Ectodermal cell (in vitro differentiated cells): Measurements from ENCODE around the gene HNRNPM.

ENCODE experiments used
- H3K27ac ChIP-seq: 2 replicates; pipeline ENCODE4 v1.7.0; 2013; ENCODE audit warnings: mild to moderate bottlenecking, low read depth, low read length; ENCODE audit not compliant: insufficient read depth, poor library complexity, severe bottlenecking
- H3K27me3 ChIP-seq: 2 replicates; pipeline ENCODE4 v1.7.0; 2013; ENCODE audit warnings: mild to moderate bottlenecking, low read length; ENCODE audit not compliant: insufficient read depth, control insufficient read depth, poor library complexity, severe bottlenecking
- H3K36me3 ChIP-seq: one replicate; pipeline ENCODE4 v1.7.0; 2013; ENCODE audit warnings: low read length; ENCODE audit not compliant: control insufficient read depth, insufficient read depth
- H3K4me1 ChIP-seq: one replicate; pipeline ENCODE4 v1.7.0; 2013; ENCODE audit warnings: low read length; ENCODE audit not compliant: control insufficient read depth, insufficient read depth
- H3K4me3 ChIP-seq: 2 replicates; pipeline ENCODE4 v1.7.0; 2013; ENCODE audit warnings: low read depth, low read length, control low read depth; ENCODE audit not compliant: insufficient read depth
- H3K9me3 ChIP-seq: 2 replicates; pipeline ENCODE4 v1.7.0; 2013; ENCODE audit warnings: mild to moderate bottlenecking, low read length, moderate library complexity; ENCODE audit not compliant: control insufficient read depth
- WGBS, 2 experiments: methylation state at CpG; one replicate each; pipeline ENCODE4 v1.1.7; 2013; ENCODE audit warnings: missing lambda C conversion rate in 2 of 2; 5-methylcytosine and 5-hydroxymethylcytosine counted together

Gene HNRNPM

DNA sequence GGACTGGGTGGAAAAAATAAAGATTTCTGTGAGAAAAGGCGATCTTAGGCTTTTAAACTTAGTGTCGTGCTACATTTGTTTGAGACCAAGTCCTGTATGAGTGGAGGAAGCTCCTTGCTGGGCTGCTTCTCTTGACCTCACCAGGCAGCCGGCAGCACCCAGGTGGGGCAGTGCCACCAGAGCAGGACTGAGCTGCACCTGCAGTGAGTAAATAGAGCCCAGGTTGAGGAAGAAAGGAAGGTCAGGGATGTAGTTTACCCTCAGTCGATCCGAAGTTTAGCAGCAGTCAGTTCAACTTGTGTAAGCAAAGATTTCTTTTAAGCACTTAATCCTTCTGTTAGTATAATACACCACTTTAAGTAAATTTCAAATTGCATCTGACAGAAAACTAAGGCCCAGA is 13.6 kb downstream of the HNRNPM start:
- WGBS, 2 experiments = 88 to 90% methylated on average over 5 of the region's 5 CpGs
- Histone ChIP-seq H3K36me3 (peaks cover 16% of the 10 kb centered on the region), H3K27me3 (no peaks in the 10 kb centered on the region), H3K27ac (no peak overlapping the region), H3K9me3 (no peaks in the 10 kb centered on the region), H3K4me1 (peaks cover 19% of the 10 kb centered on the region), H3K4me3 (no peak overlapping the region)

DNA sequence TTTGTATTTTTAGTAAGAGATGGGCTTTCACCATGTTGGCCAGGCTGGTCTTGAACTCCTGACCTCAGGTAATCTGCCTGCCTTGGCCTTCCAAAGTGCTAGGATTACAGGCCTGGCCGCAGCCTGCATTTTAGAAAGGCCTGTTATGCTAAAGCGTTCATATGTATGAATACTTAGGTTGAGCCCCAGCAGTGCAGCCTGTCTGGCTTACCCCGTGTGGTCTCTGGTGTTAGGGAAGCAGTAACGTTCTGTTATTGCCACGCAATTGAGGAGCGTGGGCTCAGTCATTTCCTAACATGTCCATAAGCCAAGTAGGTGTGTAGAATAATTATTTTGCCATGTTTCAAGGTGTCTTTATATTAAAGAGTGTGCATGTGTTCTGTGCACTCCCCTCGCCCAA is 14.3 kb downstream of the HNRNPM start:
- 90 to 94% methylated on average over 7 of the region's 7 CpGs for WGBS, 2 experiments
- Histone ChIP-seq H3K4me1 (peaks cover 19% of the 10 kb centered on the region), H3K36me3 (peaks cover 21% of the 10 kb centered on the region), H3K27ac (no peak overlapping the region), H3K27me3 (no peaks in the 10 kb centered on the region), H3K9me3 (no peaks in the 10 kb centered on the region), H3K4me3 (no peak overlapping the region)

GRCh38 chr19:8459520-8460270 is 14.9 kb downstream of the HNRNPM start:
- Histone ChIP-seq H3K4me1 (peaks cover 19% of the 10 kb centered on the region), H3K4me3 (no peak overlapping the region), H3K27ac (no peak overlapping the region), H3K27me3 (no peaks in the 10 kb centered on the region), H3K36me3 (peaks cover 27% of the 10 kb centered on the region), H3K9me3 (no peaks in the 10 kb centered on the region)
- WGBS, 2 experiments = 95 to 98% methylated on average over 6 of the region's 6 CpGs

GRCh38 chr19:8460516-8461298 is 15.9 kb downstream of the HNRNPM start:
- Histone ChIP-seq H3K36me3 (peaks cover 37% of the 10 kb centered on the region), H3K27me3 (no peaks in the 10 kb centered on the region), H3K4me3 (no peak overlapping the region), H3K4me1 (peaks cover 19% of the 10 kb centered on the region), H3K9me3 (no peaks in the 10 kb centered on the region), H3K27ac (no peak overlapping the region)
- 93 to 96% methylated on average over 7 of the region's 7 CpGs for WGBS, 2 experiments

- no peaks in the 10 kb centered on the region for H3K9me3 ChIP-seq
- peaks cover 41% of the 10 kb centered on the region for H3K36me3 ChIP-seq
- no peak overlapping the region for H3K27ac ChIP-seq
- 95 to 99% methylated on average over 3 of the region's 4 CpGs for WGBS, 2 experiments
- peaks cover 19% of the 10 kb centered on the region for H3K4me1 ChIP-seq
- no peaks in the 10 kb centered on the region for H3K27me3 ChIP-seq
- no peak overlapping the region for H3K4me3 ChIP-seq
Measured at GRCh38 chr19:8461376-8461775, 16.6 kb downstream of the HNRNPM start.

GRCh38 chr19:8461891-8462290 is 17.1 kb downstream of the HNRNPM start:
- H3K36me3 ChIP-seq = peaks cover 38% of the 10 kb centered on the region
- 94 to 96% methylated on average over 14 of the region's 14 CpGs for WGBS, 2 experiments

GRCh38 chr19:8462571-8462970 is 17.8 kb downstream of the HNRNPM start:
- Histone ChIP-seq H3K4me1 (peaks cover 15% of the 10 kb centered on the region), H3K36me3 (peaks cover 42% of the 10 kb centered on the region), H3K9me3 (no peaks in the 10 kb centered on the region), H3K27me3 (no peaks in the 10 kb centered on the region), H3K4me3 (no peak overlapping the region), H3K27ac (no peak overlapping the region)
- WGBS, 2 experiments = 87 to 93% methylated on average over 5 of the region's 5 CpGs

More at GRCh38 chr19:8461891-8462290, 17.1 kb downstream of the HNRNPM start:
- Histone ChIP-seq H3K9me3 (no peaks in the 10 kb centered on the region), H3K4me3 (no peak overlapping the region), H3K4me1 (peaks cover 19% of the 10 kb centered on the region), H3K27ac (no peak overlapping the region), H3K27me3 (no peaks in the 10 kb centered on the region)

- no peaks in the 10 kb centered on the region for H3K27me3 ChIP-seq
- peaks cover 10% of the 10 kb centered on the region for H3K4me1 ChIP-seq
- no peaks in the 10 kb centered on the region for H3K9me3 ChIP-seq
- WGBS, 2 experiments = 97 to 98% methylated on average over 8 of the region's 8 CpGs
- H3K36me3 ChIP-seq = peaks cover 42% of the 10 kb centered on the region
- no peak overlapping the region for H3K27ac ChIP-seq
- no peak overlapping the region for H3K4me3 ChIP-seq
Measured at GRCh38 chr19:8463365-8463764, 18.6 kb downstream of the HNRNPM start.

- H3K27ac ChIP-seq = no peak overlapping the region
- H3K4me1 ChIP-seq = peaks cover 18% of the 10 kb centered on the region
- 95 to 96% methylated on average over 4 of the region's 4 CpGs for WGBS, 2 experiments
- H3K27me3 ChIP-seq = no peaks in the 10 kb centered on the region
- H3K36me3 ChIP-seq = peaks cover 64% of the 10 kb centered on the region
- no peaks in the 10 kb centered on the region for H3K9me3 ChIP-seq
- no peak overlapping the region for H3K4me3 ChIP-seq
Measured at GRCh38 chr19:8466018-8466417, 21.2 kb downstream of the HNRNPM start.

DNA sequence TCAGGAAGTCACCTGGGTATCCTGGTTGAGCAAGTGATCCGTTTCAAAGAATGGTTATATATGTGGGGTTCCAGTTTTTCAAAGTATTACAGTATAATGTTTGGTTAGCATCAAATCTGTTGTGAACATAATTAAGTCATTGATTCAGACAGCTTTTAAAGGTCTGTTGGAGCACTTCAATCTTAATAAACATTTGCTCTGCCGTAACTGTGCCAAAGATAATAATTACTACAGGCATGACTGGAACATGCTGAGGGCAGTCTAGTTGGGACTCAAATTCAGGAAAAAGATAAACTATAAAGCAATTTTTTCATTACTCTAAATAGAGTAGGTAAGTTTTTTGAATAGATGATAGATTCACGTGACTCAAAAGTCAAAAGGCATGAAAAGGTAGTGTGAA is 23.3 kb downstream of the HNRNPM start:
- 95 to 100% methylated on average over 1 to 3 of the region's 3 CpGs for WGBS, 2 experiments
- Histone ChIP-seq H3K4me1 (peaks cover 18% of the 10 kb centered on the region), H3K4me3 (no peak overlapping the region), H3K27ac (no peak overlapping the region), H3K9me3 (no peaks in the 10 kb centered on the region), H3K27me3 (no peaks in the 10 kb centered on the region), H3K36me3 (peaks cover 73% of the 10 kb centered on the region)
